GM08714 (cell line): ENCODE results near the gene NLGN3.

Source experiments
- H3K4me3 ChIP-seq: fragments of 200-500 bp; sonication (Bioruptor generic); 2 replicates; pipeline ENCODE4 v1.5.1; 2014; ENCODE audit warnings: mild to moderate bottlenecking, low read length, inconsistent platforms
- ZNF274 ChIP-seq: IDR thresholded peaks from 2 replicates; pipeline ENCODE4 v1.6.1; 2012; ENCODE audit warnings: mild to moderate bottlenecking, low read depth, low read length

The NLGN3 gene

GRCh38 chrX:71107245-71107644 lies 37.4 kb upstream of the NLGN3 start:
- no peak for TF ChIP-seq ZNF274
- H3K4me3 ChIP-seq, result no peak overlapping the region

DNA sequence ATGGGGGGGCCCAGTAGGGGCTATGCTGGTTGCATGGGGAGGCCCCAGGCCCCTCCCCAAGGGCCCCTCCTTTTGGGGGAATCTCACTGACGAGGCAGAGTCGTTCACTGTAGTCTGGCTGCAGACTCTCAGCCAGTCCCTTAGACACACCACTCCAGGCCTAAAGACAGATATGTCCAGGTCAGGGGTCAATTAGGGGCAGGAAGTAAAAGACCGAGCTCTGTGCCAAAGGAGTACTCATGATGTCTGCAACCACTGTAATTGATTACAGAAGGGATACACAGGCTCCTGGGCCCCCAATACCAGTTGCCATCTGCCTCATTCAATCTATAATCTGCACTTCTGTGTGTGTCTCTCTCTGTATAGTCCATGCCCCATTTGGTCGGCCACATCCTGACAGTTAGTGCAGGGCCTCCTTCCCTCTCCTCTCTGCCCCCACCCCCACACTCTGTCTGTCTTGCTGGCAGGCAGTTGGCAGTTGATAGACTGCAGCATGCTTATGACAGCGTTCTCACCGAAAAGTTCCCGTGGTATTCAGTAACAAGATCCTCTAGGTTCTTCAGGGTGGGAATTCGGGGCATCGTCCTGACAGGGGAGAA lies 36.8 kb upstream of the NLGN3 start:
- TF ChIP-seq ZNF274, result no peak
- H3K4me3 ChIP-seq, result peak overlapping the region; percentile 22; the same call in 1 of the 2 replicates

DNA sequence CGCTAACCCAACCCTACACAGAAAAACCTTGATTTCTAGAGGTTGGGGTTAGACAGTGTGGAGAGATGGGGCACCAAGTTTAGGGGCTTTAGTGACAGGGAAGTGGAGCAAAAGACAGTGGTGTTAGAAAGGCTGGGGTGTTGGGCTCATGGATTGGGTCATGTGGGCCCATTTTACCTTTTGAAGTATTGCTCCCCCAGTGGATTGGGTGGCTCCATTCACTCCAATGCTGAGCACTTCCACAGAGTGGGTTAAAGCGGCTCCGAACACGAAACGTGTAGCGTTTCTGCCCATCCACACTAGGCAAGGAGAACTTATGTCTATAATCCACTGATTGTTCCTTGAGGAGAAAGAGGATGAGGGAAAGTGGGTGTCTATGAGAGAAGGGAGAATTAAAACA lies 35.6 kb upstream of the NLGN3 start:
- peak overlapping the region; percentile 73; the same call in 1 of the 2 replicates for H3K4me3 ChIP-seq
- no peak for TF ChIP-seq ZNF274

GRCh38 chrX:71111141-71111843 lies 33.3 kb upstream of the NLGN3 start, which contains the start of gene IL2RG:
TSS of gene IL2RG (minus strand) at chrX:71111577. CDS start at chrX:71111539, 38 bp downstream.
- TF ChIP-seq ZNF274, result no peak
- peak within 1 kb of the TSS; percentile 73 for H3K4me3 ChIP-seq

GRCh38 chrX:71111921-71112431 lies 32.7 kb upstream of the NLGN3 start:
- peak overlapping the region; percentile 73; the same call in 1 of the 2 replicates for H3K4me3 ChIP-seq
- TF ChIP-seq ZNF274, result no peak

GRCh38 chrX:71117358-71117757 lies 27.3 kb upstream of the NLGN3 start:
- TF ChIP-seq ZNF274, result no peak
- H3K4me3 ChIP-seq, result no peak overlapping the region

- peak within 1 kb of the TSS; percentile 83 for H3K4me3 ChIP-seq
- no peak for TF ChIP-seq ZNF274
These were observed 26.3 kb upstream of the NLGN3 start, which contains the start of gene MED12 for GRCh38 chrX:71118032-71118984. TSS of gene MED12 (plus strand) at chrX:71118596. CDS start at chrX:71118755, 159 bp downstream.

DNA sequence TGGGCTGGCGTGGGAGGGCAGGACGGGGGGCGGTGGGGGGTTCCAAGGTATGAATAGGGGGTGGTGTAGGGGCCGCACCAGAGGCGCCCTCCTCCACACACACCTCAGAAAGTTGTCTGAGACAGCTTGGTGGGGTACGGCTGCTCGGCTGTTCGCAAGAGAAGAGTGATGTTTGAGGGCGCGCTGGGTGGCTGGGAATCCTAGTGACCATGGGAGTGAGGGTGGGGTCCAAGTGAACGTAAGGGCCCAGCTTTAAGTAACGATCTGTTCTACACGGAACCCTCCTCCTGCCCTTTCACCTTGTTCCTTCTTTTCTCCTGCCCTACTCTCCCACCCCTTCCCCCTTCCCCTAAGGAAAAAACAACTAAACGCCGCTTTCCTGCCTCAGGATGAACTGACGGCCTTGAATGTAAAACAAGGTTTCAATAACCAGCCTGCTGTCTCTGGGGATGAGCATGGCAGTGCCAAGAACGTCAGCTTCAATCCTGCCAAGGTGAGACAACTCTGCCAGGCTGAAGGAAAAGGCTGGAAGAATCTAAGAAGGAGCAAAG lies 25.6 kb upstream of the NLGN3 start:
- TF ChIP-seq ZNF274, result no peak

DNA sequence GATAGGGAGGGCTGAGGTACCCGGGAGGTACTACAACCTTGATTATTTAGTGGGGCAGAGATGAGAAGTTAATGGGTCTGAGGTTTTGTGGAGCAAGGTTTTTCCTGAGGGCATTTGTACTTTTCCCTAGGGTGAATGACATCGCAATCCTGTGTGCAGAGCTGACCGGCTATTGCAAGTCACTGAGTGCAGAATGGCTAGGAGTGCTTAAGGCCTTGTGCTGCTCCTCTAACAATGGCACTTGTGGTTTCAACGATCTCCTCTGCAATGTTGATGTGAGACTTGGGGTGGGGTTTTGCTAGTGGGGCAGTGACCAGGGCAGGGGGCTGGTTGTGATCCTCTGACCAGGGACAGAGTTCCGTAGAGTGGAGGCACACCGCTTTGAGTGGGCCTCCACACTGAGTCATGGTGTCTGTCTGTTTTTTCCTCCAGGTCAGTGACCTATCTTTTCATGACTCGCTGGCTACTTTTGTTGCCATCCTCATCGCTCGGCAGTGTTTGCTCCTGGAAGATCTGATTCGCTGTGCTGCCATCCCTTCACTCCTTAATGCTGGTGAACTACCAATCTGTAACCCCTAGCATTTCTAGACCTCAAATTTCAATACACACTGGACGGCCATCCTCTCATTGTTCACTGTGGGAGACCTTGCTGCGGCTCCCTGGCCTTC lies 16.3 kb upstream of the NLGN3 start:
- H3K4me3 ChIP-seq, result no peak overlapping the region
- TF ChIP-seq ZNF274, result no peak

More for the DNA sequence above, 25.6 kb upstream of the NLGN3 start:
- H3K4me3 ChIP-seq, result peak overlapping the region; percentile 83

GRCh38 chrX:71128915-71129765 lies 15.5 kb upstream of the NLGN3 start:
- TF ChIP-seq ZNF274, result no peak
- H3K4me3 ChIP-seq, result no peak overlapping the region

DNA sequence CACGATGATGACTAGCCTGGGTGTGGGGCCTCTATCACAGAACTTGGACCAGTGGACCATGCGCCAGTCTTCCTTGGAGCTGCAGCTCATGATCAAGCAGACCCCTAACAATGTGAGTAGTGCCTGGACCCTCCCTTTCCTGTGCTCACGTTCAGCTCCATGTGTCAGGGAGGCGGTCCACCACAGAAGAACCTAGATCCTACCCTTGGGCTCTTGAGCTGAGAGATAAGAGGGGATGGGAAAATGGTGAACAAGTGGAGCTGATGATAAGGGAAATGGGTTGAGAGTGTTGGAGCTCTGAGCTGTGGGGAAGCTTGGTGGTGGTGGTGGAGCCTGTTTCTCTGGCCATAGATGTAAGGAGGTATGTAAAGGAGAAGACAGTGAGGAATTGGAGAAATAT lies 13.1 kb upstream of the NLGN3 start:
- H3K4me3 ChIP-seq, result no peak overlapping the region
- TF ChIP-seq ZNF274, result no peak

- no peak for TF ChIP-seq ZNF274
- H3K4me3 ChIP-seq, result no peak overlapping the region
These were observed 4.2 kb upstream of the NLGN3 start for GRCh38 chrX:71140440-71140839.

DNA sequence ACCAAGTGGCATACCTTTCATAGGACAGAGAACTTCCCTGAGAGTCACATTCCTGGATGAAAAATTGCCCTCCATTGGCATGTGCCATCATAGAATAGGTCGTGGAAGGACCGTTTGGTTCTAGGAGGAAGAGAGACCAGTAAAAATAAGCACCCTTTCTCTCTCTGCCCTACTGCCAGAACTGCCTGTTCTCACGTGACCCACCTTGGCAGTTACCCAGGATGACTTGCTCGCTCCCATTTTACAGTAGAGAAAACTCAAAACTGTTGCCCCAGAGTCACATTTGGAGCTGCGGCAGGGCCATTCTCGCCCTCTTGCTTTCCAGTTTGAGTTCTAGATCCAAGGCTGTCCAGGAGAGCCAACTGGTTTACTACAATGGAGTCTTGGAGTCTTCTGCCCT lies 1.1 kb upstream of the NLGN3 start:
- no peak overlapping the region for H3K4me3 ChIP-seq
- TF ChIP-seq ZNF274, result no peak
